Activated T-cell treated with anti-CD3 and anti-CD28 coated beads for 48 hours (primary cell): ENCODE results near the gene FBXW4.

Source experiments
- DNase-seq: peaks from one replicate; pipeline ENCODE4 v3.0.0-alpha.2; 2020; ENCODE audit warnings: low read depth

FBXW4 gene

GRCh38 chr10:101580486-101581399, 114.2 kb downstream of the FBXW4 start:
- no peak for DNase-seq

- DNase-seq: no peak
These were observed 115.5 kb downstream of the FBXW4 start for GRCh38 chr10:101579516-101579870.

DNA sequence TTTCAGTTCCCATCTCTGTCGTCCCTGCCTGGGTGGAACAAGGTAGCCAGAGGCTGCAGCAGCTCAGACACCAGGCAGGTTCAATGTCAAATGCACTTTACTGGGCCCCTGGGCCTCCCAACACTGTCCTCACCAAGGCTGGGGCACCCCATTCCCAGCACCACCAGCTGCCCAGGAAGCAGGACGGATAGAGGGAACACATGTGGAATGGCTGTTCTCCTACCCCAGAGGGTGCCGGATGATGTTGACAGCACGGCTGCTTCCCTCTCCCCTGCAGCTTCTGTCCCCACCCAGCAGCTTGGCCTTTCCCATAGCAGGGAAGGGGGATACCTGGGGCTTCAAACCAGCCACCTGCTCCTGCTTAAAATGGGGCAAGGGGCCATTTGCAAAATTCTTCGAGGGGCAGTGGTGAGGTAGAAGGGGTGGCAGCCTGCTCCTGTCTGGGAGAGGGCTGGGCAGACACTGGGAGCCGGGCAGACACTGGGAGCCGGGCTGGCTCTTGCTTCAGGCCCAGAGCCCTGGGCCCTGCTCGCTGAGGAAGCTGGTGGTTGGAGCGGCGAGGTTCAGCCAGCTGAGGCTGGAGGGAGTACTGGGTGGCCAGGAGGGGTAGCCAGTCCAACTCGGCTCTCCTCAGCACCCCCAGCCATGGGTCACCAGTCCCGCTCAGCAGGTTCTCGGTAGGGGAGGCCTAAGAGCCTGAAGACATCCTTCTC, 116.0 kb downstream of the FBXW4 start:
- DNase-seq: no peak

DNA sequence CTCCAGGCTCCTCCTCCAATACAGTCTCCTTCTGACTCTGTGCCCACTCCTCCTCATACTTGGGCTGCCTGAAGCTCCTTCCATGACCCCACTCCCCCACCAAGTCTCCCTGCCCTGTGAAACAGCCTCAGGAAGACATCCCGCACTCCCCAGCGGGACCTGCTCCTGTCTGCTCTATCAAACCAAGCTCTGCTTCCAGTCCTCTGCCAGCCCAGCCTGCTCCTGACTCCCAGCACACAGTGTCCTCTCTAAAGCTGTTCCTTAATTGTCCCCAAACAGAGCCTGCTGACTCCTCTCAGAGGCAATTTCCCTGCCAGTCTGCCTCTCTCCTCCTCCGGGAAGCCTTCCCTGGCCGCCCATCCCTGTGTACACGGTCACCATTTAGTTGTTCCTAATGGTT, 116.8 kb downstream of the FBXW4 start:
- no peak for DNase-seq

GRCh38 chr10:101577121-101577871, 117.7 kb downstream of the FBXW4 start:
- DNase-seq: no peak

- DNase-seq: no peak
These were observed 118.6 kb downstream of the FBXW4 start for GRCh38 chr10:101576211-101576863.

- no peak for DNase-seq
These were observed 119.3 kb downstream of the FBXW4 start for GRCh38 chr10:101575580-101576210.

- no peak for DNase-seq
These were observed 119.9 kb downstream of the FBXW4 start for GRCh38 chr10:101575091-101575490.

DNA sequence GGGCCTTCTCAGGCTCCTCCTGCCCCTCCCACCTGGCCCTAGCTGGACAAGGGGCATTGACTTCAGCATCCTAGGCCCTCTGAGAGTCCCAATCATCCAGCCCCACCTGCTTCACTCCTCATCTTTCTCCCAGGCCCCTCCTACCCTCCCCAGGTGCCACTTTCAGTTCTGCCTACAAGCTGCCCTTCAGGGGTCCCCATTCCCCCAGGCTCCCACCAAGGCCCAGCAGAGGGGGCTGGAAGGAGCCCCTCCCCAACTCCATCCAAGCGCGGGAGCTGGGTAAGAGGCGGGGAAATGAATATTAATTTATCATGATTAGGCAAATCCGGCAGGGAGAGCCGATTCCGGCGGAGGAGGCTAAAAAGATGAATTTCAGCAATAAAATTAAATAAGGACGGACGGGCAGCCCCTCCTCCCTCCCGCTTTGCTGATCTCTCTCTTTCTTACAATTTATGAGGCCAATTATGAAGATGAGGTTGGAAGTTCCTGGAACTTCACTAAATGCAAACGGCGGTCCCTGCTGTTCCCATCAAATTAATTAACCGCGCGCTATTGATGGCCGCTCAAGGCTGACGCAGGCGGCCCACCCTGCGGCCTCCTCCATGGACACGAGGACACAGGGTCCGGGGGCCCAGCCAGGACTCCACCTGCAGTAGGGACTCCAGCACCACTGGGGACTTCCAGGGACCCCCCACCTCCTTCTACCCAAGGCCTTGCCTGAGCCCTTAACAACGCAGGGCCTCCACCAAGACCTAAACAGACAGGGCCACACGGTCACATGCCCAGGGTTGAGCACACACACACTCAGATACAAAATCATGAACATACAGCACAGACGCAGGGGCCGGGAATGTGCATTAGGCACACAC, 120.9 kb downstream of the FBXW4 start:
- DNase-seq: no peak

DNA sequence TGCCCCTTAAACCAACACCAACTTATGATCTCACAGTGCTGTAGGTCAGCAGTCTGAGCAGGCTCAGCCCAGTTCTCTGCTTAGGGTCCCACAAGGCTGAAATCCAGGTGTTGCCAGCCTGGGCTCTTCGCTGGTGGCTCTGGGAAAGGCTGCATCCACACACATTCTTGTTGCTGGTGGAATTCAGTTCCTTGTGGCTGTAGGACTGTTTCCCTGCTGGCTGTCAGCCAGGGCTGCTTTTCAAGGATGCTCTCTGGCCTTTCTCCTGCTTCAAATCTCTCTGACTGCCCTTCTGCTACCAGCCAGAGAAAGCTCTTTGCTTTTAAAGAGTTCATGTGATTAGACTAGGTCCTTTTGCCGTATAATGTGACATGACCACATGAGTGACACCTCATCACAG, 122.2 kb downstream of the FBXW4 start:
- no peak for DNase-seq

GRCh38 chr10:101572126-101572525, 122.8 kb downstream of the FBXW4 start:
- DNase-seq: no peak

GRCh38 chr10:101571271-101571925, 123.6 kb downstream of the FBXW4 start:
- DNase-seq: no peak

GRCh38 chr10:101570428-101571270, 124.3 kb downstream of the FBXW4 start:
- no peak for DNase-seq

DNA sequence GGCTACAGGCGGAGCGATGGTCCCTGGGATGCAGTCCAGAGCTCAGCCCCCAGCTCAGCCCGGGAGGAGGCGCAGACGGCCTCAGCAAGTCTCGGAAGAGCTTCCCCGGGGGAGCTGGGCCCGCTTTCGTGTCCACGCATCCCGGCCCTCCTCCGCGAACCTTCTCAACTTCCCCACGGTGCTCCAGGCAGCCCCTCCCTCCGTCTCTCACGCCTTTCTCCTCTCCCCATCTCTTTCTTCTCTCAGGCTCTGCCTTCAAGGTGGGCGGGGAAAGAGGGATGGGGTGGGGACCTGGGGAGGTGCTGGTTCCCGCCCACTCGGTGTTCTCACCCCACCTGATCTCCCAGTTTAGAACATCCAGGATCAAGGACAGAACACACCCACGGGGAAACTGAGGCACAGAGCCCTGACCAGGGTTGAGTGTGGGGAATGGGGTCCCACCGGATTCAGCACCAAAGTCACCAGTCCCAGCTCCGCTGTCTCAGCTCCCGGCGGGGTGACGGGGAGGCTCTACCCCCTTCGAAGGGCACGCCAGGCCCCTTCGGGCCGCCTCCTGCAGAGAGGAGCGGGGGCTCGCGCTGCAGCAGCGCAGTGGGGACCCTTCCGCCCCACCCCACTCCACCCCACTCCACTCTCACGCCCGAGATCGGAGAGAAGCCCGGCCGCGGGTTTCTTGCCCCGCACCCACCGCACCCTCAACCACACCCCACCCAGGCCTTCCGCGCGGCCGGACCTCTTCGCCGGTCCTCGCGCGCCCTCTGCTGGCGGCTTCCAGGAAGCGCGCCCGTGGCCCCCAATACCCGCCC, 125.1 kb downstream of the FBXW4 start:
- peak; percentile 77 for DNase-seq

GRCh38 chr10:101569323-101569621, 125.7 kb downstream of the FBXW4 start:
- DNase-seq: no peak

- no peak for DNase-seq
These were observed 126.8 kb downstream of the FBXW4 start for GRCh38 chr10:101568054-101568745.

GRCh38 chr10:101567165-101568006, 127.6 kb downstream of the FBXW4 start:
- DNase-seq: no peak
